Large intestine (tissue), 3 donors: ENCODE measurements around the gene ZBP1. TPM values are rescaled to one million over a fixed set of nuclear protein-coding genes. Genes with fewer than 3 reads are reported as not detected.

ENCODE experiments used
- DNase-seq, 2 donors: peaks; one replicate each; pipeline versions ENCODE4 v3.0.0 to v3.0.0-alpha.2; 2013
- H3K27ac ChIP-seq: one replicate; pipeline ENCODE4 v1.5.1; 2013; ENCODE audit warnings: low read length
- H3K27me3 ChIP-seq: 2 replicates; pipeline ENCODE4 v1.6.1; 2013; ENCODE audit warnings: low read length; ENCODE audit not compliant: control insufficient read depth, insufficient read depth
- H3K36me3 ChIP-seq: 2 replicates; pipeline ENCODE4 v1.6.1; 2013; ENCODE audit warnings: low read length; ENCODE audit not compliant: control insufficient read depth, insufficient read depth
- H3K4me1 ChIP-seq: one replicate; pipeline ENCODE4 v1.6.1; 2013; ENCODE audit warnings: low read length; ENCODE audit not compliant: control insufficient read depth, insufficient read depth
- H3K4me3 ChIP-seq: one replicate; pipeline ENCODE4 v1.5.1; 2013; ENCODE audit warnings: low read length
- H3K9me3 ChIP-seq: one replicate; pipeline ENCODE4 v1.6.1; 2013; ENCODE audit warnings: mild to moderate bottlenecking, low read depth, low read length, moderate library complexity; ENCODE audit not compliant: control insufficient read depth
- WGBS: methylation state at CpG from one replicate; pipeline ENCODE4 v1.1.5; 2013; ENCODE audit warnings: low lambda C conversion rate; ENCODE audit not compliant: insufficient coverage; 5-methylcytosine and 5-hydroxymethylcytosine counted together
- polyA plus RNA-seq: library from polyadenylated mRNA; unstranded; fragments of 120-200 nt; gene quantifications from one replicate; pipeline ENCODE4 v1.2.1, GENCODE V29; 2013

The ZBP1 gene
- polyA plus RNA-seq, 1 donor = 0.40 TPM

GRCh38 chr20:57605878-57606277 is 14.3 kb downstream of the ZBP1 start:
- 39% methylated on average over 3 of the region's 5 CpGs for WGBS

GRCh38 chr20:57605045-57605444 is 15.2 kb downstream of the ZBP1 start:
- peaks cover 12% of the 10 kb centered on the region for H3K4me1 ChIP-seq
- H3K27me3 ChIP-seq = no peaks in the 10 kb centered on the region
- no peaks in the 10 kb centered on the region for H3K9me3 ChIP-seq
- WGBS = no CpG with 5 or more reads among the region's 5 CpGs
- H3K27ac ChIP-seq = peak overlapping the region; percentile 71
- no peak overlapping the region for H3K4me3 ChIP-seq
- peak; percentile 54 to 90 for DNase-seq
- no peaks in the 10 kb centered on the region for H3K36me3 ChIP-seq

More at GRCh38 chr20:57605878-57606277, 14.3 kb downstream of the ZBP1 start:
- Histone ChIP-seq H3K27ac (peak overlapping the region; percentile 71), H3K4me1 (peaks cover 12% of the 10 kb centered on the region), H3K27me3 (no peaks in the 10 kb centered on the region), H3K4me3 (no peak overlapping the region), H3K36me3 (no peaks in the 10 kb centered on the region), H3K9me3 (no peaks in the 10 kb centered on the region)
- DNase-seq = no peak

- H3K27ac ChIP-seq = no peak overlapping the region
- no peaks in the 10 kb centered on the region for H3K36me3 ChIP-seq
- no peak overlapping the region for H3K4me3 ChIP-seq
- WGBS = 80% methylated on average over 1 of the region's 10 CpGs
- peaks cover 12% of the 10 kb centered on the region for H3K4me1 ChIP-seq
- H3K9me3 ChIP-seq = no peaks in the 10 kb centered on the region
- DNase-seq = no peak
- no peaks in the 10 kb centered on the region for H3K27me3 ChIP-seq
These were observed 17.1 kb downstream of the ZBP1 start for GRCh38 chr20:57603120-57603519.

GRCh38 chr20:57601737-57602136 is 18.5 kb downstream of the ZBP1 start:
- Histone ChIP-seq H3K9me3 (no peaks in the 10 kb centered on the region), H3K4me3 (no peak overlapping the region), H3K27ac (no peak overlapping the region), H3K4me1 (peaks cover 16% of the 10 kb centered on the region), H3K27me3 (no peaks in the 10 kb centered on the region), H3K36me3 (no peaks in the 10 kb centered on the region)
- no peak for DNase-seq
- no CpG with 5 or more reads among the region's 5 CpGs for WGBS

GRCh38 chr20:57601211-57601570 is 19.0 kb downstream of the ZBP1 start:
- Histone ChIP-seq H3K27me3 (no peaks in the 10 kb centered on the region), H3K4me1 (peaks cover 18% of the 10 kb centered on the region), H3K4me3 (no peak overlapping the region), H3K36me3 (no peaks in the 10 kb centered on the region), H3K9me3 (no peaks in the 10 kb centered on the region), H3K27ac (no peak overlapping the region)
- no CpG with 5 or more reads among the region's 2 CpGs for WGBS
- DNase-seq = no peak

GRCh38 chr20:57600320-57601210 is 19.7 kb downstream of the ZBP1 start:
- H3K27me3 ChIP-seq = no peaks in the 10 kb centered on the region
- no CpG with 5 or more reads among the region's 13 CpGs for WGBS
- no peak overlapping the region for H3K27ac ChIP-seq
- no peak for DNase-seq
- H3K4me3 ChIP-seq = no peak overlapping the region
- H3K9me3 ChIP-seq = no peaks in the 10 kb centered on the region
- H3K4me1 ChIP-seq = peaks cover 18% of the 10 kb centered on the region
- H3K36me3 ChIP-seq = no peaks in the 10 kb centered on the region

GRCh38 chr20:57598491-57598890 is 21.7 kb downstream of the ZBP1 start:
- Histone ChIP-seq H3K27me3 (no peaks in the 10 kb centered on the region), H3K4me3 (no peak overlapping the region), H3K4me1 (peaks cover 5% of the 10 kb centered on the region), H3K36me3 (no peaks in the 10 kb centered on the region), H3K27ac (no peak overlapping the region), H3K9me3 (no peaks in the 10 kb centered on the region)
- WGBS = no CpG with 5 or more reads among the region's 5 CpGs
- DNase-seq = no peak

- Histone ChIP-seq H3K9me3 (no peaks in the 10 kb centered on the region), H3K4me1 (peaks cover 8% of the 10 kb centered on the region), H3K27me3 (no peaks in the 10 kb centered on the region), H3K36me3 (no peaks in the 10 kb centered on the region), H3K4me3 (no peak overlapping the region), H3K27ac (no peak overlapping the region)
- no CpG with 5 or more reads among the region's 10 CpGs for WGBS
- no peak for DNase-seq
These were observed 22.2 kb downstream of the ZBP1 start for GRCh38 chr20:57598060-57598459.

GRCh38 chr20:57596998-57597939 is 23.0 kb downstream of the ZBP1 start:
- no peak overlapping the region for H3K27ac ChIP-seq
- peak in 1 of 2 donors; percentile 63 for DNase-seq
- no peak overlapping the region for H3K4me3 ChIP-seq
- H3K36me3 ChIP-seq = no peaks in the 10 kb centered on the region
- no peaks in the 10 kb centered on the region for H3K27me3 ChIP-seq
- H3K4me1 ChIP-seq = peaks cover 11% of the 10 kb centered on the region
- WGBS = no CpG with 5 or more reads among the region's 39 CpGs
- H3K9me3 ChIP-seq = no peaks in the 10 kb centered on the region

GRCh38 chr20:57596358-57596757 is 23.9 kb downstream of the ZBP1 start:
- Histone ChIP-seq H3K4me1 (peaks cover 11% of the 10 kb centered on the region), H3K27me3 (no peaks in the 10 kb centered on the region), H3K27ac (no peak overlapping the region), H3K4me3 (no peak overlapping the region), H3K9me3 (no peaks in the 10 kb centered on the region), H3K36me3 (no peaks in the 10 kb centered on the region)
- no peak for DNase-seq
- no CpG with 5 or more reads among the region's 11 CpGs for WGBS
